ENCODE results near the gene AJM1. TPM values are rescaled to one million over a fixed set of nuclear protein-coding genes. Genes with fewer than 3 reads are reported as not detected.
A peak's percentile ranks its signal among the peaks of the same experiment; 100 is the strongest.
"Not testable (repeated sequence)": the region's sequence is repeated elsewhere in the genome, so short reads cannot be mapped to it uniquely, and the experiment has no call there.

Gene AJM1
- total RNA-seq, 1 donor from 2014 or later, result 1.6 TPM

DNA sequence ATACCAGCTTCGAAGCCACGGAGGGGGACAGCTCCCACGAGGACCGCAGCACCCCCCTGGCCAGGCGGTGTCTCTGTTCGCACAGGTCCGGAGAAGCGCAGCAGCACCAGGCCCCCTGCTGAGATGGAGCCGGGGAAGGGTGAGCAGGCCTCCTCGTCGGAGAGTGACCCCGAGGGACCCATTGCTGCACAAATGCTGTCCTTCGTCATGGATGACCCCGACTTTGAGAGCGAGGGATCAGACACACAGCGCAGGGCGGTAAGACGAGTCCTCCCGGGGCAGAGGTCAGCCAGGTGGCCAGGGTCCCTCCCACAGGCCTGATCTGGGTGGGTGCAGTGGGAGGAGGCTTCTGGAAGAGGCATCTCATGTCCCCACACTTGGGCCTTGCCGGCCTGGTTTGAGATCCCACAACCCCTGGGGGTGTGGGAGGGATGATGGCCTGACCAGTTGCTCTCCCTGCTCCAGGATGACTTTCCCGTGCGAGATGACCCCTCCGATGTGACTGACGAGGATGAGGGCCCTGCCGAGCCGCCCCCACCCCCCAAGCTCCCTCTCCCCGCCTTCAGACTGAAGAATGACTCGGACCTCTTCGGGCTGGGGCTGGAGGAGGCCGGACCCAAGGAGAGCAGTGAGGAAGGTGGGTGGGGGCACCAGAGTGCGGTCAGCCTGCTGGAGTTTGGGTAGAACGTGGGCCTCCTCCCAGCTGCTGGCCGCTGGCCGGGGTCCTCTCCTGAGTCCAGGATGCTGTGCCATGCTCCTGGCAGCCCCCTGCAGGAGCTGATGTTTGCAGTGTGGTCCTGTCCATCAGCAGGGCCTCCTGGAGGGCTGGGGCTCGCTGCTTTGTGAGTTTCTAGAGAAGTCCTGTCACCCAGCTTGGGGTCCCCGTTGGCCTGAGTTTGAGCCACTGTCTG is 2.8 kb upstream of the AJM1 start:
- H3K27ac Mint-ChIP-seq, result peak overlapping the region; percentile 46
- ATAC-seq (ENCODE audit: low read depth) (no peak), DNase-seq (no peak)
- H3K4me3 Mint-ChIP-seq, result no peak overlapping the region
- TF ChIP-seq, protein P1, sequence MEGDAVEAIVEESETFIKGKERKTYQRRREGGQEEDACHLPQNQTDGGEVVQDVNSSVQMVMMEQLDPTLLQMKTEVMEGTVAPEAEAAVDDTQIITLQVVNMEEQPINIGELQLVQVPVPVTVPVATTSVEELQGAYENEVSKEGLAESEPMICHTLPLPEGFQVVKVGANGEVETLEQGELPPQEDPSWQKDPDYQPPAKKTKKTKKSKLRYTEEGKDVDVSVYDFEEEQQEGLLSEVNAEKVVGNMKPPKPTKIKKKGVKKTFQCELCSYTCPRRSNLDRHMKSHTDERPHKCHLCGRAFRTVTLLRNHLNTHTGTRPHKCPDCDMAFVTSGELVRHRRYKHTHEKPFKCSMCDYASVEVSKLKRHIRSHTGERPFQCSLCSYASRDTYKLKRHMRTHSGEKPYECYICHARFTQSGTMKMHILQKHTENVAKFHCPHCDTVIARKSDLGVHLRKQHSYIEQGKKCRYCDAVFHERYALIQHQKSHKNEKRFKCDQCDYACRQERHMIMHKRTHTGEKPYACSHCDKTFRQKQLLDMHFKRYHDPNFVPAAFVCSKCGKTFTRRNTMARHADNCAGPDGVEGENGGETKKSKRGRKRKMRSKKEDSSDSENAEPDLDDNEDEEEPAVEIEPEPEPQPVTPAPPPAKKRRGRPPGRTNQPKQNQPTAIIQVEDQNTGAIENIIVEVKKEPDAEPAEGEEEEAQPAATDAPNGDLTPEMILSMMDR (IDR thresholded peaks at IDR 0.05), result no peak
- H3K27me3 Mint-ChIP-seq, result no peaks in the 10 kb centered on the region
- ChIA-PET CTCF (no interaction called here), POLR2A (interaction anchor here (0.5 kb wide), 1 partner anchor 21 kb away, joined by 9 read pairs; no protein-coding TSS in a partner anchor)
- intact Hi-C loops (cut with micrococcal nuclease), result loop anchor here (10.0 kb wide), 1 partner anchor 325 kb away; no protein-coding TSS in a partner anchor
- H3K9me3 Mint-ChIP-seq, result no peaks in the 10 kb centered on the region
- H3K36me3 Mint-ChIP-seq (ENCODE audit: low read depth), result peaks cover 16% of the 10 kb centered on the region
- H3K4me1 Mint-ChIP-seq, result peaks cover 12% of the 10 kb centered on the region

DNA sequence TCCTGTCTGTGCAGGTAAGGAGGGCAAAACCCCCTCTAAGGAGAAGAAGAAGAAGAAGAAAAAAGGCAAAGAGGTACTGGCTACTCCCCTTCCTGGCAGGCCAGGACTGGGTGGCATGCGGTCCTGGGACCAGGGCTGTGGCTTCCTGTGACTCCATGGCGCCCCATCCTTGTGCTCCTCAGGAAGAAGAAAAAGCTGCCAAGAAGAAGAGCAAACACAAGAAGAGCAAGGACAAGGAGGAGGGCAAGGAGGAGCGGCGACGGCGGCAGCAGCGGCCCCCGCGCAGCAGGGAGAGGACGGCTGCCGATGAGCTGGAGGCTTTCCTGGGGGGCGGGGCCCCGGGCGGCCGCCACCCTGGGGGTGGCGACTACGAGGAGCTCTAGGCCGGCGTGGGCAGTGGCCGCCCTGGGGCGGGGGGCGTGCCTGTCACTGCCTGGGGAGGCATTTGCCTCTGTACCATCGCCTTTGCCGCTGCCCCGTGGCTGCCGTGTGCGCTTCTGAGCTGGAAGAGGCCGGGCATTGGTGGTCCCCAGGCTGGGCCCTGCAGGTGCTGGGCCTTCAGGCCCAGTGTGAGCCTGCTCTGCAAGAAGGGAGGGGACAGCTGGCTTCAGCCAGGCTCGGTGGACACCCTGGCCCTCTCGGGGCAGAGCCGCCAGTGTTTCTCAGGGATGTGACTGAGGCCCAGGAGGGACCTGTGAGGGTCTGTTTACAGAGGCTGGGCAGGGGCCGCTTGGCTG is 2.0 kb upstream of the AJM1 start:
- Mint-ChIP-seq H3K4me1 (peaks cover 14% of the 10 kb centered on the region), H3K9me3 (no peaks in the 10 kb centered on the region), H3K27ac (peak overlapping the region; percentile 46), H3K36me3 (ENCODE audit: low read depth) (peaks cover 14% of the 10 kb centered on the region), H3K4me3 (peak overlapping the region; percentile 57), H3K27me3 (no peaks in the 10 kb centered on the region)
- CTCF ChIA-PET, result no interaction called here
- TF ChIP-seq, protein P1 (IDR thresholded peaks at IDR 0.05), result no peak
- POLR2A ChIA-PET, result interaction anchor here (0.5 kb wide), 1 partner anchor 320 kb away, joined by 4 read pairs; no protein-coding TSS in a partner anchor
- DNase-seq (no peak), ATAC-seq (ENCODE audit: low read depth) (no peak)
- intact Hi-C loops (cut with micrococcal nuclease), result loop anchor here (10.0 kb wide), 1 partner anchor 324 kb away; no protein-coding TSS in a partner anchor

DNA sequence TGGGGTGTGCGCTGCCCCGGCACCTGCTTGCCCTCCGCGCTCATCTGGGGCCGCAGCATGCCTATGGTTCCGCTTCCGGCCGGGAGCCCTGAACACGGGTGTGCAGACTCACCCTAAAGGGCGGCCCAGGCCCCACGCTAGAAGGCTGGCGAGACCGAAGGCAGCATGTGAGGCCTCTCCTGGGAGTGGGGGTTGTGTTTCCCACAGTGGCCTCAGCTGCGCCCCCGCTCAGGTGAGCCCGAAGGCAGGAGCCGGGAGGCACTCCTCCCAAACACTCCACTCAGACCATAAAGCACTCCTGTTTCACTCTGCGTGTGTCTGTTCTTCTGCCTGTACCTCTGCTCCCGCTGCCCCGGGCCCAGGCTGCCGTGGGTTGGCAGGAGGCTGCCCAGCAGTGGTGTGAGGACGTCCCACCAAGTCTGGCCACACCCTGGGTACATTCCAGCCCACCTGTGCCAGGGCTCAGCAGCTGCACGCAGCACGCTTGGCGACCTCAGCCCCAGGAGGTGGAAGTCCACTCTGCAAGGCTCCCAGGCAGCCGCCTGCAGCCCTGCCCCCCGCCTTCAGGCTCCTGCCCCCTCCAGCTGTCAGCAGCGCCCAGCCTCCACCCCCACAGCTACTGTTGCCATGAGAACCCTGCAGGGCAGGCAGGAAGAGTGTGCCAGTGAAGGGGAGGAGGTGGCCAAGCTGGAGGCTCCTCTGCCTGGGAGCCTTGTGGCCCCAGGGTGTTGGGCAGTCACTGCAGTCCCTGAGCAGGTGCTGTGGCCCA is 1.2 kb upstream of the AJM1 start:
- intact Hi-C loops (cut with micrococcal nuclease), result loop anchor here (10.0 kb wide), 1 partner anchor 324 kb away; no protein-coding TSS in a partner anchor
- ChIA-PET CTCF (no interaction called here), POLR2A (interaction anchor here (0.5 to 3.3 kb wide), 3 partner anchors 34 to 321 kb away, joined by 4 to 12 read pairs (median 11); partner anchors contain the start of gene RABL6)
- Mint-ChIP-seq H3K36me3 (ENCODE audit: low read depth) (peaks cover 14% of the 10 kb centered on the region), H3K27me3 (no peaks in the 10 kb centered on the region), H3K4me3 (no peak overlapping the region), H3K4me1 (peaks cover 14% of the 10 kb centered on the region), H3K27ac (no peak overlapping the region), H3K9me3 (no peaks in the 10 kb centered on the region)
- TF ChIP-seq, protein P1 (IDR thresholded peaks at IDR 0.05), result no peak
- ATAC-seq (ENCODE audit: low read depth) (no peak), DNase-seq (no peak)

DNA sequence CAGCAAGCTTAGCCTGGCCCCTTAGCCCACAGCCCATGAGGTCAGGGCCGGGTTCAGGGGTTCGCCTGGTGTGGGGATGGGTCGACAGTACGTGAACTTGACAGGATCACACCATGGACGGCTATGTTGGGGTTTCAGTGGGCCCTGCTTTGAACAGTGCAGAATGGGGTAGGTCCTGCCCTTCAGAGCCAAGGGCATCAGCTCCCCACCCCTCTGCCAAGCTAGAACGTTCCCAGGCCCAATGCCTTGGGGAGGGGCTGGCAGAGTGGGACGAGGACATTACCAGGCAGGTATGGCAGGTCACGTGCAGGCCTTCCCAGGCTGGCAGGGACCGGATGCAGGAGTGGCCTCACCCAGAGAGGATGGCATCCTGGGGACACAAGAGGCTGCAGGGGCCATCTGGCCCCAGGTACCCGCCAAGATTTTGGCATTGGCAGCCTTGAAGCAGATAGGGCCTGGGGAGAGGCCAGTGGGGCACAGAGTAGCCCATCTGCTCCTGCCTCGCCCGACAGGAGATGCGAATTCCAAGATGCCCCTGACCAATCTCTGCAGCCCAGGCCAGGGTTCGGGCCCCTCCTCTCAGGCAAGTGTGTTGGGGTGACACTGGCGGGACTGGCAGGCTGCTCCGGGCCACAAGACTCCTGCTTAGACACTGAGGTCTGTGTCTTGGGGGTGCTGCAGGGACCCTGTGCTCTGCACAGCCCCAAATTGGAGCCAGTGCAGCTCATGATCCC is 465 bp upstream of the AJM1 start:
- Mint-ChIP-seq H3K4me1 (peaks cover 16% of the 10 kb centered on the region), H3K4me3 (peak overlapping the region; percentile 87), H3K27ac (peak overlapping the region; percentile 35), H3K36me3 (ENCODE audit: low read depth) (peaks cover 14% of the 10 kb centered on the region)
- ChIA-PET CTCF (interaction anchor here (0.6 to 3.5 kb wide), 17 partner anchors 21 to 602 kb away, joined by 3 to 21 read pairs (median 4); partner anchors contain the start of genes NPDC1 and RABL6), POLR2A (interaction anchor here (1.1 to 3.3 kb wide), 8 partner anchors 35 to 399 kb away, joined by 3 to 12 read pairs (median 9); partner anchors contain the start of genes PAXX, RABL6, TRAF2 and TUBB4B)
- ATAC-seq (ENCODE audit: low read depth); H3K9me3 Mint-ChIP-seq; DNase-seq; H3K27me3 Mint-ChIP-seq: not testable (repeated sequence)
- intact Hi-C loops (cut with micrococcal nuclease), result loop anchor here (1.0 to 10.0 kb wide), 6 partner anchors 35 to 323 kb away; partner anchors contain the start of genes FBXW5, RABL6 and TMEM141

DNA sequence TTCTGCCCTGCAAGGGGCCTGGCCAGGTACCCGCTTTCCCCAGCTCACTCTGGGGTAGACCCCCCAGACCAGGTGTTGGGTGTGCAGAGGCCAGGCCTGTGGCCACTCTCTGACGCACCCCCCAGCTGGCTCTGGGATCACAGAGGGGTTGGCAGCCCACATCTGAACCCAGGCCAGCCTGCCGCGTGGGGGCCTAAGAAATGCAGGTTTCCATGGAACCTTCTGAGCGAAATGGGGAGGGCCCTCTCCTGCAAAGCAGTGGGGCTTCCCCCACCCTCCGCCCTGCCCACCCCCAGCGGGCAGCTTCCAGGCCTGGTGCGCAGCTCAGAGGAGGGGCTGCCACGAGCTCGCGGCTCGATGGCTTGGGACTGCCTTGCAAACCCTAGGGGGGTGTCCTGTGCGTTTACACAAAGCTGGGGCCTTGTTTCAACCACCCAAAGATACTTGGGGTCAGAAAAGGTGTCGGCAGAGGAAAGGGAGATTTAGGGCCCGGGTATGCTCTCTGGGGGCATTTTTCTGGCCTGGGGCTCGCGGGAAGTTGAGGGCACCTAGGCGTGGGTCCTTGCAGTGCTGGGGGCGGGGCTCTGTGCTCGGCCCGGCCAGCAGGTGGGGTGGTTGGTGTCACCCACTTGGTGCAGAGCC is 1.0 kb downstream of the AJM1 start:
- not testable (repeated sequence) for H3K27me3 Mint-ChIP-seq, DNase-seq, H3K9me3 Mint-ChIP-seq
- H3K27ac Mint-ChIP-seq, result peak overlapping the region; percentile 18
- H3K4me3 Mint-ChIP-seq, result peak overlapping the region; percentile 62
- intact Hi-C loops (cut with micrococcal nuclease), result loop anchor here (2.0 to 10.0 kb wide), 3 partner anchors 36 to 322 kb away; partner anchors contain the start of genes RABL6 and TMEM141
- peaks cover 25% of the 10 kb centered on the region for H3K4me1 Mint-ChIP-seq
- CTCF ChIA-PET, result interaction anchor here (0.7 to 3.5 kb wide), 13 partner anchors 25 to 227 kb away, joined by 3 to 21 read pairs (median 3); partner anchors contain the start of genes C8G, FBXW5, NPDC1 and SAPCD2
- ATAC-seq (ENCODE audit: low read depth), result peak; percentile 16
- H3K36me3 Mint-ChIP-seq (ENCODE audit: low read depth), result peaks cover 14% of the 10 kb centered on the region
- POLR2A ChIA-PET, result interaction anchor here (1.0 to 3.3 kb wide), 6 partner anchors 36 to 203 kb away, joined by 4 to 12 read pairs (median 10); partner anchors contain the start of genes RABL6 and TRAF2

DNA sequence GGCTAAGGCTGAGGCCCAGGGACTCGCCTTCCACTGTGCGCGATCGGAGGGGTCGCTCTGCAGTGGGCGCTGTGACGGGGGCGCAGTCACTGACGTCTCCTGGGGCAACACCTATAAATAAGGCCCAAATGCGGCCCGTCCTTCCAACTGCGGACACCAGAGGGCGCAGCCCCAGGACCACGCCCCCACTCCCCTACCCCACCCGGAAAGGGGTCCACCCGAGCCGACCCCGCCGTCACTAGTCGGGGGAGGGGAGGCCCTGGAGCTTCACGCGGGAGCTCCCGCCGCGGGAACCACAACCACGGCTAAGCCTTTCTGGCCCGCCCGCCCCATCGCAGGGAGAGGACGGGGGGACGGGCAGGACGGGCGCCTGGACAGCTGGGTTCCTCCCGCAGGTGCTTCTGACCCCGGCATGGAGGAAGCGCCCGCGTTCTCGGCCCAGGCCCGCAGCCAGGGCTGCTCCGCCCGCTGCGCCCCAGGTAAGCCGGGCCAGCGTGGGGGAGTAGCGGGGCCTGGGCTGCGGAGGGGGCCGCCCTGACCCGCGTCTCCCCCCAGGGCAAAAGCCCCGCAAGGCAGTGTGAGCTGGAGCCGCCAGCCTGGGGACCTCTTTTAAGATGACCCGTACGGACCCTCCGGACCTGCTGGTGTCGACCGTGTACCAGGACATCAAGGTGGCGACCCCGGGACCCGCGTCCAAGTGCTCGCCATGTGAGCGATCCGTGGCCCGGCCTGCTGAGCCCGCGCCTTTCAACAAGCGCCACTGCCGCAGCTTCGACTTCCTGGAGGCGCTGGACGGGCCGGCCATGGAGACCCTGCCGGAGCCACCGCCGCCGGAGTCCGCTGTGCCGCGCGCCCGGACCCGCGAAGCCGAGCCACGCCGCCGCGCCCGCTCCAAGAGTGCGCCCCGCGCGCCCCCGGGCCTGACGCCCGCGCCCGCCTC is 1.8 kb downstream of the AJM1 start:
- Mint-ChIP-seq H3K4me3 (peak overlapping the region; percentile 62), H3K4me1 (peaks cover 26% of the 10 kb centered on the region), H3K36me3 (ENCODE audit: low read depth) (peaks cover 11% of the 10 kb centered on the region), H3K27ac (peak overlapping the region; percentile 18)
- ATAC-seq (ENCODE audit: low read depth) (peak; percentile 28), DNase-seq (peak; percentile 69)
- intact Hi-C loops (cut with micrococcal nuclease), result loop anchor here (2.0 to 10.0 kb wide), 3 partner anchors 37 to 321 kb away; partner anchors contain the start of genes RABL6 and TMEM141
- ChIA-PET CTCF (interaction anchor here (0.7 to 3.5 kb wide), 7 partner anchors 24 to 226 kb away, joined by 3 to 21 read pairs (median 3); partner anchors contain the start of genes C8G, FBXW5, SAPCD2 and TRAF2), POLR2A (interaction anchor here (3.3 kb wide), 1 partner anchor 191 kb away, joined by 12 read pairs; no protein-coding TSS in a partner anchor)
- H3K9me3 Mint-ChIP-seq, H3K27me3 Mint-ChIP-seq: not testable (repeated sequence)
